WI38 (cell line): ENCODE results near the gene FSTL1.

Experiments used
- H3K4me3 ChIP-seq: 2 replicates; pipeline ENCODE4 v1.5.1; 2011; ENCODE audit warnings: low read depth, mild to moderate bottlenecking, control low read depth, low read length
- TF ChIP-seq, protein P1 (sequence below): IDR thresholded peaks from 2 replicates; pipeline ENCODE4 v1.5.1; 2012; ENCODE audit warnings: low read depth, mild to moderate bottlenecking, control low read depth, low read length

Gene FSTL1

DNA sequence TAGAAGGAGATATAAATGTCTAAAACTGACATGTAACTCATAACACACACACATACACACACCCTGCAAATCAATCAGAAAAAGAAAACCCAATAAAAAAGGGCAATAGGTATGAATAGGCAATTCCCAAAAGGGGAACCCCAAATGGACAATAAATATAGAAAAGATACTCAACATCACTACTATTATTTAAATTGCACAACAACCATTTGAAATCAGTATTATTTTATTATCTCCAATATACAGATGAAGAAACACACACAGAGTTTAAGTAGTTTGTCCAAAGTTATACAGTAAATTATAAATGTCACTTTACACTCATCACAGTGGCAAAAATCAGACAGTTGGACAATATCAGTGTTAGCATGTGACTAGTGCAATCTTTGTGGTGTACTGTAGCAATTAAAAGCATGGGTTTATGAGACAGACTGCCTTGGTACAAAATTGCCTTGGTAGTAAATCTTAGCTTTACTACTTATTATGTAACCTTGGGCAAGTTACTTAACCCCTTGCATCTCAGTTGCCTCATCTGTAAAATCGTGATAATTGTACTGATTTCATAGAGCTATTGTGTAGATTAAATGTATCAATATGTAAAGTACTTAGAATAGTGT is 3.4 kb upstream of the FSTL1 start:
- no peak overlapping the region for H3K4me3 ChIP-seq
- TF ChIP-seq, protein P1, sequence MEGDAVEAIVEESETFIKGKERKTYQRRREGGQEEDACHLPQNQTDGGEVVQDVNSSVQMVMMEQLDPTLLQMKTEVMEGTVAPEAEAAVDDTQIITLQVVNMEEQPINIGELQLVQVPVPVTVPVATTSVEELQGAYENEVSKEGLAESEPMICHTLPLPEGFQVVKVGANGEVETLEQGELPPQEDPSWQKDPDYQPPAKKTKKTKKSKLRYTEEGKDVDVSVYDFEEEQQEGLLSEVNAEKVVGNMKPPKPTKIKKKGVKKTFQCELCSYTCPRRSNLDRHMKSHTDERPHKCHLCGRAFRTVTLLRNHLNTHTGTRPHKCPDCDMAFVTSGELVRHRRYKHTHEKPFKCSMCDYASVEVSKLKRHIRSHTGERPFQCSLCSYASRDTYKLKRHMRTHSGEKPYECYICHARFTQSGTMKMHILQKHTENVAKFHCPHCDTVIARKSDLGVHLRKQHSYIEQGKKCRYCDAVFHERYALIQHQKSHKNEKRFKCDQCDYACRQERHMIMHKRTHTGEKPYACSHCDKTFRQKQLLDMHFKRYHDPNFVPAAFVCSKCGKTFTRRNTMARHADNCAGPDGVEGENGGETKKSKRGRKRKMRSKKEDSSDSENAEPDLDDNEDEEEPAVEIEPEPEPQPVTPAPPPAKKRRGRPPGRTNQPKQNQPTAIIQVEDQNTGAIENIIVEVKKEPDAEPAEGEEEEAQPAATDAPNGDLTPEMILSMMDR: no peak

DNA sequence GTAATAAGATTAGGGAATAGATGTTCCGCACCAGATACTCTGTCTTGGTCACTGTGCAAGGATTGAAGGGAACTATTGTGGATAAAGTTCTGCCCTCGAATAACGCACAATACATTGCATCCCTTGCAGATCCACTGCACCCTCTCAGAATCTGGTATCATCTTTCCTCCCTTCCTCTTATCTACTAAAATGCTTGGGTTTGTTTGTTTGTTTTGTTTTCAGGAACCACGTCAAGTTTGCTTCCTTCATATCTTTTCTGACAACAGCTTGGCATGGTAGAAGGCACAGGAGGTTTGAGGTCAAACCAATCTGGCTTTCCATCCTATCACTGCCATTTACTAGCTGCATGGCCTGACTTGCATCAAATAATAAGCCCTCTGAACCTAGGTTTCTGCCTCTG is 2.0 kb upstream of the FSTL1 start:
- TF ChIP-seq, protein P1: no peak
- no peak overlapping the region for H3K4me3 ChIP-seq

DNA sequence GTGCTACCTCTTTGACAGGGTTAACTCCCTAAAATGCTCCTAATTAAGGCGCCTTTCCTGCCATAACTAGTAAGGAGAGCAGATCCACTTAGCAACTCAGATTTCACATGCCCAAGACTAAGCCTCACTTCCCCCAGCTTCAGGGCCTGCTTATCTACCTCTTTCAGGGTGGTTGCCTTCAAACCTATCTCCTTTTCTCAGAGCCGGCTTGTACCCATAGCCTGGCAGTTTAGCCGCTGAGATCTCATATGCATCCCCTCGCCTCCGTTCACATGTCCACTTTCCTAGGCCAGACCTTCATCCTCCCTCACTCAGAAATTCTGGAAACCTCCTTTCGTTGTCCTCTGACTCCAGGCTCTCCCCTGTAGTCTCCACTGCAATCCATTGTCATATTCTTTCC is 1.0 kb upstream of the FSTL1 start:
- H3K4me3 ChIP-seq: peak overlapping the region; percentile 93; the same call in 1 of the 2 replicates
- TF ChIP-seq, protein P1: no peak

DNA sequence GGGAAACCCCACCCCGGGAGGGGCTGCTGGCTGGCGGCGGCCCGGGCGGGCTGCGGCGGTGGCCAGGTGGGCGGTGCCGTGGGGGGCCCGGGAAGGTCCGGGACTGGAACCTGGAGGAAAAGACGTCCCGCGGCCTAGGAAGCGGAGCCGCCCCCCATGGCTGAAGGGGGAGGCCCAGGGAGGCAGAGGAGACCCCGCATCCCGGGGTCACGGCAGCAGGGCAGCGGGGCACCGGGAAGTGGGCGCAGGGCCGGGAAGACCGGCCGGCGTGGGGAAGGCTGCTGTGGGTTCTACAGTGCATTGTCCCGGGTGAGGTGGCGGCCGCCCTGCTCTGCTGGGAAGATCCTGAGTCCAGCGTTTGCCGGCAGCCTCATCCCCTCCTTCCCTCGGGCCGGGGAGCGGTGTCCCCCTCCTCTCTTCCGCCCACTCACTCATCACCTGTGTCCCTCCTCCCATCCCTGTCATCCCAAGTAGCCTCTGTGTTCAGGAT is 525 bp upstream of the FSTL1 start:
- peak overlapping the region; percentile 93 for H3K4me3 ChIP-seq
- TF ChIP-seq, protein P1: no peak

DNA sequence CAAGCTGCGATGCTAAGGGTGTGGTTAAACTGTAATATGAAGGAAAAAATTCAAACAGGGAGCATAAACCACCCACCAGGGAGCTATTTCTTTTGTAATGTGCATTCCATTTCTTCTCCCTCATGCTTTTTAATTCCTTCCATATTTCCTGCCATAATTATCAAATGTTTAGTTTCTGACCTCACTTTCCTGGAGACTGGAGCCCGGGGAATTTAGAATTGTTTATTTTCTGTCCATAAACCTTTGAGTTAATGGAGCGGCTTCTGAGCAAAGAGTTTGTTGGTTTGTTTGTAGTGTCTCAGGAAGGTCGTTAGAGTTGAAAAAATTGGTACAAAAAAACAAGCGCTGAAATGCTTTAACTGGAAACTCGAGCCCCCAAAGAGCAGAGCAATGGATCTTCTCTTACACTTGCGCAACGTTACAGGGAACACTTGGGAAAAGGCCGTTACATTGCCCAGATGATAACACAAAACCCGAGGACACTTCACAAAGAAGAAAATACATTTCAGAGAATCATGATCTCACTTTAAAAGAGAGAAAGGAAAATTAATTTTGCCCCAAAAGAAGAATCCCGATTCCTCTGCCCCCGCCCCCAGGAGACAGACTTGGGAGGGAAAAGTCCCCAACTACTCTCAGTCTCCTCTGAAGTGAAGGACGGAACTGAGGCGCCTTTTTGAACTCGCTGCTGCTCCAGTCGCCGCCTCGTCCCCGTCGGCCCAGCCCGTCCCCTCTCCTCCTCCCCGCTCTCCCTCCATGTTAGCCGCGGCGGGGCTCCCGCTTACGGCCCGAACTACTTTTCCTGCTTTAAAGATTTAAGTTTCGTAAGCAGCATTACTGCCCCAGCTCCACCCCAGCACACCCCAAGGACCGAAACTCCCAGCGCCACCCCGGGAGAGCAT is 842 bp downstream of the FSTL1 start:
- TF ChIP-seq, protein P1: no peak
- H3K4me3 ChIP-seq: peak overlapping the region; percentile 93

DNA sequence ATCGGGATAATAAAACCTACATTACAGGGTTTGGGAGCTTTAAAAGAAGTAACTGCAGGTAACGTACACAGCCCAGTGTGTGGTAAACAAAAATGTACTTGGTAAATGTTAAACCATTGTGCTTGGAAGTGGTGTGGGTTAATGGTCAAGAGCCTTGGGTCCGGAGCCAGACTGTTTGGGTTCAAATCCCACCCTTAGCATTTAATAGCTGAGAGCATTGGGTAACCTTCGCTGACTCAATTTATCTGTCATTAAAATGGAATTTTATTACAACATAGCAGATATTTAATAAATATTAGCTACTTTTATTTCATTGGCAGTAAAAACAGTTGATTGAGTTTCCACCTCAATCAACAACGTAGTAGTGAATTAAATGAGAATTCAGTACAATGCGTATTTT is 1.5 kb downstream of the FSTL1 start:
- H3K4me3 ChIP-seq: peak overlapping the region; percentile 93

More for the DNA sequence above, 1.5 kb downstream of the FSTL1 start:
- TF ChIP-seq, protein P1: no peak
